Fibroblast of lung (primary cell): ENCODE data around the gene PPM1G. TPM values are rescaled to one million over a fixed set of nuclear protein-coding genes. Genes with fewer than 3 reads are reported as not detected.

Source experiments
- DNase-seq, 2 donors: peaks; one replicate each; pipeline versions ENCODE4 v3.0.0 to v3.0.0-alpha.2; 2010; ENCODE audit warnings: low read depth in 2 of 2
- H2AFZ ChIP-seq: 2 replicates; pipeline ENCODE4 v1.5.1; 2012; ENCODE audit warnings: low read length, control low read depth, inconsistent platforms
- H3K27ac ChIP-seq: 2 replicates; pipeline ENCODE4 v1.5.1; 2011; ENCODE audit warnings: low read length, control low read depth; ENCODE audit not compliant: insufficient read depth
- H3K27me3 ChIP-seq: 2 replicates; pipeline ENCODE4 v1.5.1; 2011; ENCODE audit warnings: mild to moderate bottlenecking, low read length; ENCODE audit not compliant: control insufficient read depth, insufficient read depth
- H3K36me3 ChIP-seq: 2 replicates; pipeline ENCODE4 v1.5.1; 2011; ENCODE audit warnings: low read length; ENCODE audit not compliant: control insufficient read depth, insufficient read depth
- H3K4me1 ChIP-seq: 2 replicates; pipeline ENCODE4 v1.5.1; 2011; ENCODE audit warnings: low read length; ENCODE audit not compliant: control insufficient read depth, insufficient read depth; ENCODE audit errors: extremely low read depth
- H3K4me2 ChIP-seq: 2 replicates; pipeline ENCODE4 v1.5.1; 2011; ENCODE audit warnings: low read length, control low read depth; ENCODE audit not compliant: insufficient read depth; ENCODE audit errors: extremely low read depth
- H3K4me3 ChIP-seq, 4 experiments: fragments of 200-600 bp in 1 of 4; sonication (generic) in 1 of 4; replicated peaks in 1 of 4; 2 replicates each; pipeline ENCODE4 v1.5.1; 2011 to 2016; ENCODE audit warnings: low read length in 4 of 4, low read depth in 3 of 4, mild to moderate bottlenecking in 3 of 4, control low read depth in 2 of 4, inconsistent platforms in 1 of 4, mixed read lengths in 1 of 4; ENCODE audit not compliant: insufficient read depth in 1 of 4; ENCODE audit errors: control extremely low read depth in 1 of 4
- H3K79me2 ChIP-seq: 2 replicates; pipeline ENCODE4 v1.5.1; 2012; ENCODE audit warnings: mild to moderate bottlenecking, low read length, inconsistent platforms; ENCODE audit not compliant: control insufficient read depth, insufficient read depth
- H3K9ac ChIP-seq: 2 replicates; pipeline ENCODE4 v1.5.1; 2011; ENCODE audit warnings: mild to moderate bottlenecking, low read length, control low read depth; ENCODE audit not compliant: insufficient read depth
- H3K9me3 ChIP-seq: 2 replicates; pipeline ENCODE4 v1.5.1; 2012; ENCODE audit warnings: low read depth, low read length; ENCODE audit not compliant: control insufficient read depth, insufficient read depth
- H4K20me1 ChIP-seq: 2 replicates; pipeline ENCODE4 v1.5.1; 2011; ENCODE audit warnings: low read length; ENCODE audit not compliant: control insufficient read depth, insufficient read depth; ENCODE audit errors: extremely low read depth
- CTCF ChIP-seq, 2 donors: IDR thresholded peaks in 1 of 2; conservative IDR thresholded peaks in 1 of 2; 1 replicate in 1 of 2; 2 replicates in 1 of 2; pipeline ENCODE4 v1.5.1; 2011 to 2012; ENCODE audit warnings: low read length in 2 of 2, control low read depth in 1 of 2, inconsistent platforms in 1 of 2, low read depth in 1 of 2, mild to moderate bottlenecking in 1 of 2
- EZH2 ChIP-seq: IDR thresholded peaks from 2 replicates; pipeline ENCODE4 v1.5.1; 2012; ENCODE audit warnings: low read length, control low read depth, mild to moderate bottlenecking; ENCODE audit errors: missing control alignments
- polyA plus RNA-seq, 2 donors: library from polyadenylated mRNA; depleted of rRNA in 1 of 2; stranded (reverse) in 1 of 2; unstranded in 1 of 2; fragments of >200 nt; gene quantifications; 2 replicates each; pipeline ENCODE4 v1.2.1, GENCODE V29; 2011 to 2012; ENCODE audit warnings: missing spikeins in 1 of 2
- total RNA-seq: library from RNA; depleted of rRNA; stranded (reverse); fragments of >200 nt; gene quantifications from 2 replicates; pipeline ENCODE4 v1.2.1, GENCODE V29; 2014

Gene PPM1G
- total and polyA plus RNA-seq, 2 donors (not counting 1 experiment from before 2014, with no cell fraction given) = 54.7 to 67.0 TPM

- Histone ChIP-seq H3K9ac (peak overlapping the region; percentile 97), H4K20me1 (no peaks in the 10 kb centered on the region), H3K4me2 (peak overlapping the region; percentile 98), H3K36me3 (peaks cover 38% of the 10 kb centered on the region), H3K4me1 (peaks cover 14% of the 10 kb centered on the region), H3K9me3 (no peaks in the 10 kb centered on the region), H3K27me3 (no peaks in the 10 kb centered on the region), H2AFZ (peak overlapping the region; percentile 88), H3K79me2 (peaks cover 54% of the 10 kb centered on the region), H3K4me3 (peak overlapping the region; percentile 91 to 99 (median 97)), H3K27ac (peak overlapping the region; percentile 95)
- DNase-seq = peak; percentile 33 to 45
- TF ChIP-seq CTCF (conservative IDR thresholded peaks at IDR 0.05 in 1 of 2, IDR thresholded peaks at IDR 0.05 in 1 of 2; ENCODE audit: low read depth in 1 of 2, low read length in 2 of 2) (no peak), EZH2 (no peak)
These were observed 38.4 kb downstream of the PPM1G start for GRCh38 chr2:27370816-27371620.

GRCh38 chr2:27370026-27370815, 39.2 kb downstream of the PPM1G start, which contains the start of the genes EIF2B4 and SNX17:
Gene EIF2B4 (minus strand): TSS chr2:27370338. CDS start chr2:27370314, 24 bp downstream.
Gene SNX17 (plus strand): TSS chr2:27370616. CDS start chr2:27370744, 128 bp downstream.
- Histone ChIP-seq H3K9me3 (no peaks in the 10 kb centered on the region), H3K79me2 (peaks cover 52% of the 10 kb centered on the region)
- TF ChIP-seq CTCF (conservative IDR thresholded peaks at IDR 0.05 in 1 of 2, IDR thresholded peaks at IDR 0.05 in 1 of 2; ENCODE audit: low read depth in 1 of 2, low read length in 2 of 2) (peak; percentile 60 to 72), EZH2 (no peak)

More at GRCh38 chr2:27370026-27370815, 39.2 kb downstream of the PPM1G start, which contains the start of the genes EIF2B4 and SNX17:
- DNase-seq = peak; percentile 99
- Histone ChIP-seq H4K20me1 (no peaks in the 10 kb centered on the region), H3K36me3 (peaks cover 33% of the 10 kb centered on the region), H3K9ac (peak within 1 kb of the TSS; percentile 97), H3K4me3 (peak within 1 kb of the TSS; percentile 96 to 99 (median 97)), H3K4me1 (peaks cover 14% of the 10 kb centered on the region), H2AFZ (peak within 1 kb of the TSS; percentile 95), H3K4me2 (peak within 1 kb of the TSS; percentile 100), H3K27ac (peak within 1 kb of the TSS; percentile 95), H3K27me3 (no peaks in the 10 kb centered on the region)
